ENCODE measurements around the gene HAO1.

The HAO1 gene

GRCh38 chr20:7950387-7950786, 10.1 kb upstream of the HAO1 start:
- Mint-ChIP-seq H3K4me3 (no peak overlapping the region), H3K36me3 (ENCODE audit: low read depth) (no peaks in the 10 kb centered on the region), H3K9me3 (no peaks in the 10 kb centered on the region), H3K27ac (no peak overlapping the region), H3K4me1 (ENCODE audit: low read depth) (no peaks in the 10 kb centered on the region), H3K27me3 (ENCODE audit: low read depth) (no peaks in the 10 kb centered on the region)

GRCh38 chr20:7943891-7944290, 3.6 kb upstream of the HAO1 start:
- peaks cover 11% of the 10 kb centered on the region for H3K27me3 Mint-ChIP-seq (ENCODE audit: low read depth)
- H3K36me3 Mint-ChIP-seq (ENCODE audit: low read depth), result no peaks in the 10 kb centered on the region
- H3K9me3 Mint-ChIP-seq, result no peaks in the 10 kb centered on the region
- no peak overlapping the region for H3K4me3 Mint-ChIP-seq
- H3K27ac Mint-ChIP-seq, result no peak overlapping the region
- no peaks in the 10 kb centered on the region for H3K4me1 Mint-ChIP-seq (ENCODE audit: low read depth)

- no peaks in the 10 kb centered on the region for H3K4me1 Mint-ChIP-seq (ENCODE audit: low read depth)
- H3K27me3 Mint-ChIP-seq (ENCODE audit: low read depth), result peaks cover 11% of the 10 kb centered on the region
- no peak overlapping the region for H3K4me3 Mint-ChIP-seq
- H3K27ac Mint-ChIP-seq, result no peak overlapping the region
- no peaks in the 10 kb centered on the region for H3K9me3 Mint-ChIP-seq
- no peaks in the 10 kb centered on the region for H3K36me3 Mint-ChIP-seq (ENCODE audit: low read depth)
Observed at GRCh38 chr20:7939663-7940062, 595 bp downstream of the HAO1 start.

- H3K4me1 Mint-ChIP-seq (ENCODE audit: low read depth), result no peaks in the 10 kb centered on the region
Observed at GRCh38 chr20:7938058-7938457, 2.2 kb downstream of the HAO1 start.

GRCh38 chr20:7937328-7937727, 2.9 kb downstream of the HAO1 start:
- Mint-ChIP-seq H3K9me3 (no peaks in the 10 kb centered on the region), H3K27ac (no peak overlapping the region), H3K36me3 (ENCODE audit: low read depth) (no peaks in the 10 kb centered on the region), H3K4me3 (no peak overlapping the region), H3K4me1 (ENCODE audit: low read depth) (no peaks in the 10 kb centered on the region), H3K27me3 (ENCODE audit: low read depth) (peaks cover 11% of the 10 kb centered on the region)

More at GRCh38 chr20:7938058-7938457, 2.2 kb downstream of the HAO1 start:
- Mint-ChIP-seq H3K36me3 (ENCODE audit: low read depth) (no peaks in the 10 kb centered on the region), H3K4me3 (no peak overlapping the region), H3K27ac (no peak overlapping the region), H3K27me3 (ENCODE audit: low read depth) (peaks cover 11% of the 10 kb centered on the region), H3K9me3 (no peaks in the 10 kb centered on the region)

GRCh38 chr20:7935027-7935551, 5.2 kb downstream of the HAO1 start:
- no peaks in the 10 kb centered on the region for H3K9me3 Mint-ChIP-seq
- H3K4me1 Mint-ChIP-seq (ENCODE audit: low read depth), result no peaks in the 10 kb centered on the region
- no peaks in the 10 kb centered on the region for H3K36me3 Mint-ChIP-seq (ENCODE audit: low read depth)
- no peak overlapping the region for H3K27ac Mint-ChIP-seq
- peaks cover 6% of the 10 kb centered on the region for H3K27me3 Mint-ChIP-seq (ENCODE audit: low read depth)
- no peak overlapping the region for H3K4me3 Mint-ChIP-seq

- H3K27me3 Mint-ChIP-seq (ENCODE audit: low read depth), result no peaks in the 10 kb centered on the region
- H3K27ac Mint-ChIP-seq, result no peak overlapping the region
- H3K4me1 Mint-ChIP-seq (ENCODE audit: low read depth), result no peaks in the 10 kb centered on the region
- H3K36me3 Mint-ChIP-seq (ENCODE audit: low read depth), result no peaks in the 10 kb centered on the region
- no peak overlapping the region for H3K4me3 Mint-ChIP-seq
- H3K9me3 Mint-ChIP-seq, result no peaks in the 10 kb centered on the region
Observed at GRCh38 chr20:7933346-7933745, 6.9 kb downstream of the HAO1 start.

GRCh38 chr20:7930343-7930742, 9.9 kb downstream of the HAO1 start:
- no peak overlapping the region for H3K27ac Mint-ChIP-seq
- H3K4me1 Mint-ChIP-seq (ENCODE audit: low read depth), result no peaks in the 10 kb centered on the region
- H3K36me3 Mint-ChIP-seq (ENCODE audit: low read depth), result no peaks in the 10 kb centered on the region
- H3K9me3 Mint-ChIP-seq, result no peaks in the 10 kb centered on the region
- no peak overlapping the region for H3K4me3 Mint-ChIP-seq
- no peaks in the 10 kb centered on the region for H3K27me3 Mint-ChIP-seq (ENCODE audit: low read depth)

GRCh38 chr20:7926767-7927166, 13.5 kb downstream of the HAO1 start:
- H3K9me3 Mint-ChIP-seq, result no peaks in the 10 kb centered on the region
- no peak overlapping the region for H3K27ac Mint-ChIP-seq
- H3K4me1 Mint-ChIP-seq (ENCODE audit: low read depth), result no peaks in the 10 kb centered on the region
- H3K4me3 Mint-ChIP-seq, result no peak overlapping the region
- no peaks in the 10 kb centered on the region for H3K36me3 Mint-ChIP-seq (ENCODE audit: low read depth)
- no peaks in the 10 kb centered on the region for H3K27me3 Mint-ChIP-seq (ENCODE audit: low read depth)

GRCh38 chr20:7926323-7926722, 13.9 kb downstream of the HAO1 start:
- no peaks in the 10 kb centered on the region for H3K27me3 Mint-ChIP-seq (ENCODE audit: low read depth)
- no peak overlapping the region for H3K27ac Mint-ChIP-seq
- H3K9me3 Mint-ChIP-seq, result no peaks in the 10 kb centered on the region
- no peaks in the 10 kb centered on the region for H3K36me3 Mint-ChIP-seq (ENCODE audit: low read depth)
- H3K4me3 Mint-ChIP-seq, result no peak overlapping the region
- no peaks in the 10 kb centered on the region for H3K4me1 Mint-ChIP-seq (ENCODE audit: low read depth)

GRCh38 chr20:7924692-7925091, 15.6 kb downstream of the HAO1 start:
- Mint-ChIP-seq H3K4me1 (ENCODE audit: low read depth) (no peaks in the 10 kb centered on the region), H3K27ac (no peak overlapping the region), H3K9me3 (no peaks in the 10 kb centered on the region), H3K4me3 (no peak overlapping the region), H3K36me3 (ENCODE audit: low read depth) (no peaks in the 10 kb centered on the region), H3K27me3 (ENCODE audit: low read depth) (no peaks in the 10 kb centered on the region)

- no peaks in the 10 kb centered on the region for H3K36me3 Mint-ChIP-seq (ENCODE audit: low read depth)
- H3K27ac Mint-ChIP-seq, result no peak overlapping the region
- no peaks in the 10 kb centered on the region for H3K27me3 Mint-ChIP-seq (ENCODE audit: low read depth)
- no peaks in the 10 kb centered on the region for H3K4me1 Mint-ChIP-seq (ENCODE audit: low read depth)
- no peaks in the 10 kb centered on the region for H3K9me3 Mint-ChIP-seq
- no peak overlapping the region for H3K4me3 Mint-ChIP-seq
Observed at GRCh38 chr20:7916648-7917047, 23.6 kb downstream of the HAO1 start.

GRCh38 chr20:7912551-7912950, 27.7 kb downstream of the HAO1 start:
- H3K9me3 Mint-ChIP-seq, result no peaks in the 10 kb centered on the region
- no peak overlapping the region for H3K27ac Mint-ChIP-seq
- H3K27me3 Mint-ChIP-seq (ENCODE audit: low read depth), result no peaks in the 10 kb centered on the region

GRCh38 chr20:7911586-7912330, 28.5 kb downstream of the HAO1 start:
- Mint-ChIP-seq H3K36me3 (ENCODE audit: low read depth) (no peaks in the 10 kb centered on the region), H3K9me3 (no peaks in the 10 kb centered on the region), H3K27me3 (ENCODE audit: low read depth) (no peaks in the 10 kb centered on the region), H3K27ac (no peak overlapping the region), H3K4me1 (ENCODE audit: low read depth) (no peaks in the 10 kb centered on the region), H3K4me3 (no peak overlapping the region)

More at GRCh38 chr20:7912551-7912950, 27.7 kb downstream of the HAO1 start:
- H3K4me3 Mint-ChIP-seq, result no peak overlapping the region
- no peaks in the 10 kb centered on the region for H3K4me1 Mint-ChIP-seq (ENCODE audit: low read depth)
- H3K36me3 Mint-ChIP-seq (ENCODE audit: low read depth), result no peaks in the 10 kb centered on the region

GRCh38 chr20:7908905-7909304, 31.4 kb downstream of the HAO1 start:
- Mint-ChIP-seq H3K27me3 (ENCODE audit: low read depth) (no peaks in the 10 kb centered on the region), H3K9me3 (no peaks in the 10 kb centered on the region), H3K4me1 (ENCODE audit: low read depth) (no peaks in the 10 kb centered on the region), H3K4me3 (no peak overlapping the region), H3K27ac (no peak overlapping the region), H3K36me3 (ENCODE audit: low read depth) (no peaks in the 10 kb centered on the region)
